ENCODE measurements around the gene HIF1A.
"Not testable (repeated sequence)": the region's sequence is repeated elsewhere in the genome, so short reads cannot be mapped to it uniquely, and the experiment has no call there.

The HIF1A gene

GRCh38 chr14:61708693-61709092, 13.4 kb downstream of the HIF1A start:
- not testable (repeated sequence) for DNase-seq (ENCODE audit: low read depth)

- no peak for DNase-seq (ENCODE audit: low read depth)
Measured at GRCh38 chr14:61710853-61711817, 15.8 kb downstream of the HIF1A start.

GRCh38 chr14:61712137-61712536, 16.8 kb downstream of the HIF1A start:
- no peak for DNase-seq (ENCODE audit: low read depth)

- DNase-seq (ENCODE audit: low read depth) = no peak
Measured at GRCh38 chr14:61713724-61714437, 18.6 kb downstream of the HIF1A start.

GRCh38 chr14:61716956-61717355, 21.6 kb downstream of the HIF1A start:
- no peak for DNase-seq (ENCODE audit: low read depth)

- no peak for DNase-seq (ENCODE audit: low read depth)
Measured at GRCh38 chr14:61718039-61718438, 22.7 kb downstream of the HIF1A start.

- no peak for DNase-seq (ENCODE audit: low read depth)
Measured at GRCh38 chr14:61719344-61720293, 24.3 kb downstream of the HIF1A start.

- no peak for DNase-seq (ENCODE audit: low read depth)
Measured at GRCh38 chr14:61720294-61720661, 25.0 kb downstream of the HIF1A start.

GRCh38 chr14:61720741-61721140, 25.4 kb downstream of the HIF1A start:
- no peak for DNase-seq (ENCODE audit: low read depth)

GRCh38 chr14:61724133-61724532, 28.8 kb downstream of the HIF1A start:
- DNase-seq (ENCODE audit: low read depth) = no peak

GRCh38 chr14:61726778-61727658, 31.7 kb downstream of the HIF1A start:
- DNase-seq (ENCODE audit: low read depth) = no peak

GRCh38 chr14:61730756-61731373, 35.6 kb downstream of the HIF1A start:
- no peak for DNase-seq (ENCODE audit: low read depth)

GRCh38 chr14:61733972-61734371, 38.7 kb downstream of the HIF1A start:
- DNase-seq (ENCODE audit: low read depth) = no peak

GRCh38 chr14:61736751-61737150, 41.4 kb downstream of the HIF1A start:
- no peak for DNase-seq (ENCODE audit: low read depth)

- no peak for DNase-seq (ENCODE audit: low read depth)
Measured at GRCh38 chr14:61737915-61738314, 42.6 kb downstream of the HIF1A start.

GRCh38 chr14:61739133-61739532, 43.8 kb downstream of the HIF1A start:
- no peak for DNase-seq (ENCODE audit: low read depth)

- no peak for DNase-seq (ENCODE audit: low read depth)
Measured at GRCh38 chr14:61742371-61742770, 47.1 kb downstream of the HIF1A start.

- no peak for DNase-seq (ENCODE audit: low read depth)
Measured at GRCh38 chr14:61744238-61744637, 48.9 kb downstream of the HIF1A start.

GRCh38 chr14:61746346-61746745, 51.0 kb downstream of the HIF1A start:
- DNase-seq (ENCODE audit: low read depth) = not testable (repeated sequence)

GRCh38 chr14:61746881-61747280, 51.6 kb downstream of the HIF1A start:
- DNase-seq (ENCODE audit: low read depth) = no peak

- DNase-seq (ENCODE audit: low read depth) = no peak
Measured at GRCh38 chr14:61747342-61747741, 52.0 kb downstream of the HIF1A start.

All from HS-27A (cell line).